ENCODE results near the gene SLC27A5.

DNA sequence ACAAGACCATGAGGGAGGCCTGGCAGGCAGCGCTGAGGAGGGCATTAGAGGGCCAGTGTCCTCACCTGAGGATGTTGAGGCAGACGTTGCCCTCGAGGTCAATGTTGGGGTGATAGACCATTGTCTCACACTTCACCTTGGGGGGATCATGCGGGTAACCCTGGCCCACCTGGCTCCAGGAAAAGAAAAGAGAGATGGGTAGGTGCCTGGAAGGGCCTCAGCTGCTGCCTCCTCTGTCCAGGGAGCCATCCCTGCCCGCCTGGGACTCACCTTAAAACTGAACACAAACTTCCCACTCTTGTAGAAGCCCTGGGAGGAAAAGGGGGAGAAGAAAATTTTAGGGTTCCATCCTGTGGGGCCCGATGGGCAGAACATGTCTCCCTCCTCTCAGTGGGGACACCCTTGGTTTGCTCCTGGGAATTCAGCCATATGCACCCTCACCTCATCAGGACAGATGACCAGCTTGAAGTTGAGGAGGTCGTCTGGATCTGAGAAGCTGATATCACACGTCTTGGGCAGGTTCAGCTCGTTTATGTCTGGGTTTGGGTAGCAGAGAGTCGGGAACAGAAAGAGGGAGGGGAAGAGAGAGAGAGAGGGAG is 44.9 kb upstream of the SLC27A5 start:
- TF ChIP-seq, protein P1, sequence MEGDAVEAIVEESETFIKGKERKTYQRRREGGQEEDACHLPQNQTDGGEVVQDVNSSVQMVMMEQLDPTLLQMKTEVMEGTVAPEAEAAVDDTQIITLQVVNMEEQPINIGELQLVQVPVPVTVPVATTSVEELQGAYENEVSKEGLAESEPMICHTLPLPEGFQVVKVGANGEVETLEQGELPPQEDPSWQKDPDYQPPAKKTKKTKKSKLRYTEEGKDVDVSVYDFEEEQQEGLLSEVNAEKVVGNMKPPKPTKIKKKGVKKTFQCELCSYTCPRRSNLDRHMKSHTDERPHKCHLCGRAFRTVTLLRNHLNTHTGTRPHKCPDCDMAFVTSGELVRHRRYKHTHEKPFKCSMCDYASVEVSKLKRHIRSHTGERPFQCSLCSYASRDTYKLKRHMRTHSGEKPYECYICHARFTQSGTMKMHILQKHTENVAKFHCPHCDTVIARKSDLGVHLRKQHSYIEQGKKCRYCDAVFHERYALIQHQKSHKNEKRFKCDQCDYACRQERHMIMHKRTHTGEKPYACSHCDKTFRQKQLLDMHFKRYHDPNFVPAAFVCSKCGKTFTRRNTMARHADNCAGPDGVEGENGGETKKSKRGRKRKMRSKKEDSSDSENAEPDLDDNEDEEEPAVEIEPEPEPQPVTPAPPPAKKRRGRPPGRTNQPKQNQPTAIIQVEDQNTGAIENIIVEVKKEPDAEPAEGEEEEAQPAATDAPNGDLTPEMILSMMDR (IDR thresholded peaks at IDR 0.05 in 4 of 5, conservative IDR thresholded peaks at IDR 0.05 in 1 of 5), result no peak
- TF ChIP-seq POLR2A (IDR thresholded peaks at IDR 0.05), result no peak

Data from gastrocnemius medialis (tissue), 4 donors.